Measurements from ENCODE around the gene KRT7.

Gene KRT7

GRCh38 chr12:52200086-52200780 lies 32.8 kb upstream of the KRT7 start:
- no peak for DNase-seq

- no peak for DNase-seq
These were observed 32.1 kb upstream of the KRT7 start for GRCh38 chr12:52200781-52201450.

GRCh38 chr12:52201451-52201839 lies 31.6 kb upstream of the KRT7 start:
- DNase-seq: no peak

- DNase-seq: no peak
These were observed 30.5 kb upstream of the KRT7 start for GRCh38 chr12:52202361-52203078.

GRCh38 chr12:52203079-52203921 lies 29.7 kb upstream of the KRT7 start:
- no peak for DNase-seq

- no peak for DNase-seq
These were observed 28.7 kb upstream of the KRT7 start for GRCh38 chr12:52204095-52204930.

- no peak for DNase-seq
These were observed 28.0 kb upstream of the KRT7 start for GRCh38 chr12:52204931-52205505.

GRCh38 chr12:52205612-52206303 lies 27.3 kb upstream of the KRT7 start:
- no peak for DNase-seq

- no peak for DNase-seq
These were observed 26.6 kb upstream of the KRT7 start for GRCh38 chr12:52206304-52207040.

GRCh38 chr12:52207106-52207505 lies 25.9 kb upstream of the KRT7 start:
- DNase-seq: no peak

GRCh38 chr12:52207895-52208294 lies 25.1 kb upstream of the KRT7 start:
- DNase-seq: no peak

GRCh38 chr12:52208424-52209165 lies 24.4 kb upstream of the KRT7 start:
- DNase-seq: no peak

- DNase-seq: no peak
These were observed 23.7 kb upstream of the KRT7 start for GRCh38 chr12:52209321-52209720.

GRCh38 chr12:52210186-52210924 lies 22.7 kb upstream of the KRT7 start:
- no peak for DNase-seq

- no peak for DNase-seq
These were observed 22.0 kb upstream of the KRT7 start for GRCh38 chr12:52210925-52211650.

GRCh38 chr12:52211716-52212585 lies 21.1 kb upstream of the KRT7 start:
- DNase-seq: no peak
